Measurements from ENCODE around the gene TNFRSF9. TPM values are rescaled to one million over a fixed set of nuclear protein-coding genes. Genes with fewer than 3 reads are reported as not detected.

TNFRSF9 gene
- total and polyA plus RNA-seq, 4 donors: under 0.01 to 0.09 (median 0.02) TPM; not detected in 1

- no peak for DNase-seq (ENCODE audit: low spot score)
- Histone ChIP-seq H3K9me3 (ENCODE audit: control insufficient read depth in 4 of 4, low read length in 3 of 4) (no peaks in the 10 kb centered on the region), H3K27ac (ENCODE audit: low read depth in 1 of 2, low read length in 2 of 2) (no peak overlapping the region), H3K27me3 (ENCODE audit: control insufficient read depth in 4 of 4, insufficient read depth in 4 of 4, low read length in 3 of 4) (peaks cover 0 to 5% (median 2%) of the 10 kb centered on the region in 4 donors), H3K36me3 (ENCODE audit: control insufficient read depth in 4 of 4, insufficient read depth in 3 of 4, low read depth in 1 of 4, low read length in 3 of 4) (no peaks in the 10 kb centered on the region), H3K4me1 (ENCODE audit: control insufficient read depth in 4 of 4, insufficient read depth in 4 of 4, low read length in 3 of 4) (peaks cover 0 to 1% (median 0%) of the 10 kb centered on the region in 4 donors), H3K4me3 (ENCODE audit: low read depth in 1 of 3, low read length in 3 of 3) (no peak overlapping the region), H3K9ac (ENCODE audit: low read depth in 1 of 2, low read length in 2 of 2) (no peak overlapping the region)
- 98% methylated on average over 2 of the region's 2 CpGs for whole genome bisulfite sequencing
- TF ChIP-seq NR2F2 (IDR thresholded peaks at IDR 0.05) (no peak), FOXA2 (IDR thresholded peaks at IDR 0.05) (no peak), YY1 (IDR thresholded peaks at IDR 0.05) (no peak), TAF1 (conservative IDR thresholded peaks at IDR 0.05) (no peak), FOXA1 (IDR thresholded peaks at IDR 0.05) (no peak), GABPA (IDR thresholded peaks at IDR 0.05 in 1 of 2, conservative IDR thresholded peaks at IDR 0.05 in 1 of 2) (no peak), SP1 (IDR thresholded peaks at IDR 0.05) (no peak), EGR1 (IDR thresholded peaks at IDR 0.05; ENCODE audit: low read depth in 2 of 2) (no peak), REST (IDR thresholded peaks at IDR 0.05) (no peak), HNF4A (conservative IDR thresholded peaks at IDR 0.05) (no peak), JUND (IDR thresholded peaks at IDR 0.05) (no peak), RXRA (IDR thresholded peaks at IDR 0.05) (no peak), ATF3 (IDR thresholded peaks at IDR 0.05) (no peak)
These were observed 49.8 kb downstream of the TNFRSF9 start for GRCh38 chr1:7890853-7891252.

GRCh38 chr1:7888248-7889081 is 52.2 kb downstream of the TNFRSF9 start:
- WGBS: 79% methylated on average over 9 of the region's 9 CpGs

More at GRCh38 chr1:7888248-7889081, 52.2 kb downstream of the TNFRSF9 start:
- Histone ChIP-seq H3K27me3 (ENCODE audit: control insufficient read depth in 4 of 4, insufficient read depth in 4 of 4, low read length in 3 of 4) (peaks cover 0 to 5% (median 2%) of the 10 kb centered on the region in 4 donors), H3K9ac (ENCODE audit: low read depth in 1 of 2, low read length in 2 of 2) (no peak overlapping the region), H3K9me3 (ENCODE audit: control insufficient read depth in 4 of 4, low read length in 3 of 4) (no peaks in the 10 kb centered on the region), H3K4me1 (ENCODE audit: control insufficient read depth in 4 of 4, insufficient read depth in 4 of 4, low read length in 3 of 4) (peaks cover 0 to 1% (median 0%) of the 10 kb centered on the region in 4 donors), H3K4me3 (ENCODE audit: low read depth in 1 of 3, low read length in 3 of 3) (no peak overlapping the region), H3K27ac (ENCODE audit: low read depth in 1 of 2, low read length in 2 of 2) (no peak overlapping the region), H3K36me3 (ENCODE audit: control insufficient read depth in 4 of 4, insufficient read depth in 3 of 4, low read depth in 1 of 4, low read length in 3 of 4) (no peaks in the 10 kb centered on the region)
- DNase-seq (ENCODE audit: low spot score): no peak
- TF ChIP-seq FOXA1 (IDR thresholded peaks at IDR 0.05) (no peak), HNF4A (conservative IDR thresholded peaks at IDR 0.05) (no peak), ATF3 (IDR thresholded peaks at IDR 0.05) (no peak), GABPA (IDR thresholded peaks at IDR 0.05 in 1 of 2, conservative IDR thresholded peaks at IDR 0.05 in 1 of 2) (no peak), FOXA2 (IDR thresholded peaks at IDR 0.05) (no peak), HNF4G (IDR thresholded peaks at IDR 0.05) (no peak), TAF1 (conservative IDR thresholded peaks at IDR 0.05) (no peak), RAD21 (IDR thresholded peaks at IDR 0.05) (no peak), YY1 (IDR thresholded peaks at IDR 0.05) (no peak), MAX (IDR thresholded peaks at IDR 0.05) (no peak), ZBTB33 (IDR thresholded peaks at IDR 0.05) (no peak), SP1 (IDR thresholded peaks at IDR 0.05) (no peak), REST (IDR thresholded peaks at IDR 0.05) (no peak), NR2F2 (IDR thresholded peaks at IDR 0.05) (no peak), JUND (IDR thresholded peaks at IDR 0.05) (no peak), CTCF (IDR thresholded peaks at IDR 0.05; ENCODE audit: low read depth, low read length, missing input control) (no peak)
